Trophoblast cell (in vitro differentiated cells and primary cell): ENCODE data around the gene MCTP2.

Source experiments
- DNase-seq, 2 donors: peaks; one replicate each; pipeline ENCODE4 v3.0.0-alpha.2; 2016
- H2AFZ ChIP-seq: 2 replicates; pipeline ENCODE4 v1.6.1; 2013; ENCODE audit warnings: low read length, moderate library complexity, mild to moderate bottlenecking; ENCODE audit not compliant: insufficient read depth, poor library complexity
- H2AK5ac ChIP-seq: 2 replicates; pipeline ENCODE4 v1.6.1; 2013; ENCODE audit warnings: mild to moderate bottlenecking, low read length
- H2BK120ac ChIP-seq: 2 replicates; pipeline ENCODE4 v1.6.1; 2013; ENCODE audit warnings: low read length, mild to moderate bottlenecking, moderate library complexity; ENCODE audit not compliant: insufficient read depth, poor library complexity
- H2BK12ac ChIP-seq: 2 replicates; pipeline ENCODE4 v1.6.1; 2013; ENCODE audit warnings: mild to moderate bottlenecking, low read length, moderate library complexity
- H2BK5ac ChIP-seq: 2 replicates; pipeline ENCODE4 v1.6.1; 2013; ENCODE audit warnings: low read length, low read depth, moderate library complexity, mild to moderate bottlenecking; ENCODE audit not compliant: poor library complexity
- H3K14ac ChIP-seq: 2 replicates; pipeline ENCODE4 v1.6.1; 2013; ENCODE audit warnings: mild to moderate bottlenecking, low read length
- H3K18ac ChIP-seq: 2 replicates; pipeline ENCODE4 v1.6.1; 2013; ENCODE audit warnings: mild to moderate bottlenecking, low read length
- H3K23ac ChIP-seq: 2 replicates; pipeline ENCODE4 v1.6.1; 2013; ENCODE audit warnings: low read length
- H3K27ac ChIP-seq: 2 replicates; pipeline ENCODE4 v1.5.1; 2013; ENCODE audit warnings: low read depth, mild to moderate bottlenecking, inconsistent platforms, low read length, moderate library complexity
- H3K27me3 ChIP-seq: 2 replicates; pipeline ENCODE4 v1.6.1; 2013; ENCODE audit warnings: inconsistent platforms, mild to moderate bottlenecking, low read length, moderate library complexity; ENCODE audit not compliant: insufficient read depth
- H3K36me3 ChIP-seq, 2 experiments: 1 replicate in 1 of 2; 2 replicates in 1 of 2; pipeline ENCODE4 v1.6.1; 2013; ENCODE audit warnings: low read length in 2 of 2, mild to moderate bottlenecking in 2 of 2, moderate library complexity in 1 of 2; ENCODE audit not compliant: insufficient read depth in 2 of 2, control insufficient read depth in 1 of 2
- H3K4ac ChIP-seq: 2 replicates; pipeline ENCODE4 v1.6.1; 2013; ENCODE audit warnings: low read depth, mild to moderate bottlenecking, low read length, moderate library complexity
- H3K4me1 ChIP-seq, 2 experiments: 1 replicate in 1 of 2; 2 replicates in 1 of 2; pipeline ENCODE4 v1.6.1; 2013; ENCODE audit warnings: low read length in 2 of 2, mild to moderate bottlenecking in 2 of 2, moderate library complexity in 1 of 2; ENCODE audit not compliant: insufficient read depth in 2 of 2, control insufficient read depth in 1 of 2
- H3K4me2 ChIP-seq: 2 replicates; pipeline ENCODE4 v1.6.1; 2013; ENCODE audit warnings: inconsistent platforms, mild to moderate bottlenecking, low read length, moderate library complexity
- H3K4me3 ChIP-seq: 2 replicates; pipeline ENCODE4 v1.5.1; 2013; ENCODE audit warnings: mild to moderate bottlenecking, low read depth, low read length, inconsistent platforms
- H3K79me1 ChIP-seq: one replicate; pipeline ENCODE4 v1.6.1; 2013; ENCODE audit warnings: low read length
- H3K79me2 ChIP-seq: 2 replicates; pipeline ENCODE4 v1.6.1; 2013; ENCODE audit warnings: low read length, mild to moderate bottlenecking; ENCODE audit not compliant: control insufficient read depth, insufficient read depth, poor library complexity
- H3K9ac ChIP-seq: 2 replicates; pipeline ENCODE4 v1.6.1; 2013; ENCODE audit warnings: mild to moderate bottlenecking, low read length
- H3K9me3 ChIP-seq: 2 replicates; pipeline ENCODE4 v1.6.1; 2013; ENCODE audit warnings: low read depth, mild to moderate bottlenecking, control low read depth, inconsistent platforms, low read length; ENCODE audit not compliant: insufficient read depth
- H4K12ac ChIP-seq: 2 replicates; pipeline ENCODE4 v1.6.1; 2013; ENCODE audit warnings: low read depth, mild to moderate bottlenecking, low read length, moderate library complexity
- H4K8ac ChIP-seq: 2 replicates; pipeline ENCODE4 v1.6.1; 2013; ENCODE audit warnings: low read depth, mild to moderate bottlenecking, low read length, moderate library complexity
- H4K91ac ChIP-seq: one replicate; pipeline ENCODE4 v1.6.1; 2013; ENCODE audit warnings: low read depth, mild to moderate bottlenecking, low read length, moderate library complexity
- WGBS: extraction: QIAGEN DNeasy Blood & Tissue Kit; methylation state at CpG from one replicate; pipeline ENCODE4 v1.1.7; 2013; ENCODE audit warnings: missing lambda C conversion rate; ENCODE audit not compliant: insufficient read length, insufficient coverage; ENCODE audit errors: extremely low coverage; 5-methylcytosine and 5-hydroxymethylcytosine counted together

The MCTP2 gene

GRCh38 chr15:94331731-94332130 lies 100.4 kb downstream of the MCTP2 start:
- Histone ChIP-seq H3K14ac (no peak overlapping the region), H3K18ac (no peak overlapping the region), H2AK5ac (no peak overlapping the region), H3K27ac (no peak overlapping the region), H2BK12ac (no peak overlapping the region), H3K36me3 (no peaks in the 10 kb centered on the region), H4K91ac (no peak overlapping the region), H2AFZ (no peak overlapping the region), H4K8ac (no peak overlapping the region), H3K4me1 (no peaks in the 10 kb centered on the region), H3K9me3 (no peaks in the 10 kb centered on the region), H4K12ac (no peak overlapping the region), H3K27me3 (no peaks in the 10 kb centered on the region), H3K4me3 (no peak overlapping the region), H2BK120ac (no peak overlapping the region), H3K4ac (no peak overlapping the region), H2BK5ac (no peak overlapping the region), H3K79me2 (no peaks in the 10 kb centered on the region), H3K79me1 (no peaks in the 10 kb centered on the region), H3K23ac (no peak overlapping the region), H3K4me2 (no peak overlapping the region), H3K9ac (no peak overlapping the region)
- no CpG with 5 or more reads among the region's 3 CpGs for WGBS
- DNase-seq: peak; percentile 18 to 65

- H3K79me1 ChIP-seq: no peaks in the 10 kb centered on the region
- WGBS: no CpG with 5 or more reads among the region's 3 CpGs
These were observed 104.3 kb downstream of the MCTP2 start for GRCh38 chr15:94335616-94336015.

GRCh38 chr15:94336817-94337467 lies 105.6 kb downstream of the MCTP2 start:
- Histone ChIP-seq H3K14ac (no peak overlapping the region), H2BK12ac (no peak overlapping the region), H3K4me3 (no peak overlapping the region), H3K27me3 (no peaks in the 10 kb centered on the region), H3K23ac (no peak overlapping the region), H3K4ac (no peak overlapping the region), H3K9me3 (no peaks in the 10 kb centered on the region), H3K27ac (no peak overlapping the region), H3K18ac (no peak overlapping the region), H4K91ac (no peak overlapping the region), H2BK120ac (no peak overlapping the region), H3K4me2 (no peak overlapping the region), H2AK5ac (no peak overlapping the region), H4K12ac (no peak overlapping the region), H3K9ac (no peak overlapping the region), H3K79me2 (no peaks in the 10 kb centered on the region), H3K79me1 (no peaks in the 10 kb centered on the region), H3K36me3 (no peaks in the 10 kb centered on the region), H2AFZ (no peak overlapping the region), H3K4me1 (no peaks in the 10 kb centered on the region), H2BK5ac (no peak overlapping the region), H4K8ac (no peak overlapping the region)
- WGBS: no CpG with 5 or more reads among the region's 13 CpGs
- no peak for DNase-seq

More at GRCh38 chr15:94335616-94336015, 104.3 kb downstream of the MCTP2 start:
- peak in 1 of 2 donors; percentile 33 for DNase-seq
- H4K91ac ChIP-seq: no peak overlapping the region
- H3K4ac ChIP-seq: no peak overlapping the region
- no peaks in the 10 kb centered on the region for H3K4me1 ChIP-seq
- H4K8ac ChIP-seq: no peak overlapping the region
- H3K27ac ChIP-seq: no peak overlapping the region
- no peak overlapping the region for H4K12ac ChIP-seq
- H2BK12ac ChIP-seq: no peak overlapping the region
- no peak overlapping the region for H2BK120ac ChIP-seq
- H3K14ac ChIP-seq: no peak overlapping the region
- H3K18ac ChIP-seq: no peak overlapping the region
- H2AFZ ChIP-seq: no peak overlapping the region
- no peaks in the 10 kb centered on the region for H3K27me3 ChIP-seq
- no peaks in the 10 kb centered on the region for H3K79me2 ChIP-seq
- no peak overlapping the region for H3K23ac ChIP-seq
- no peaks in the 10 kb centered on the region for H3K36me3 ChIP-seq
- H2AK5ac ChIP-seq: no peak overlapping the region
- no peak overlapping the region for H3K9ac ChIP-seq
- no peak overlapping the region for H2BK5ac ChIP-seq
- no peaks in the 10 kb centered on the region for H3K9me3 ChIP-seq
- no peak overlapping the region for H3K4me3 ChIP-seq
- no peak overlapping the region for H3K4me2 ChIP-seq

GRCh38 chr15:94338243-94338846 lies 107.0 kb downstream of the MCTP2 start:
- Histone ChIP-seq H3K27me3 (no peaks in the 10 kb centered on the region), H3K4me1 (no peaks in the 10 kb centered on the region), H3K36me3 (no peaks in the 10 kb centered on the region), H3K23ac (no peak overlapping the region), H3K4me3 (no peak overlapping the region), H2BK5ac (no peak overlapping the region), H3K9ac (no peak overlapping the region), H2BK12ac (no peak overlapping the region), H3K14ac (no peak overlapping the region), H3K9me3 (no peaks in the 10 kb centered on the region), H3K4me2 (no peak overlapping the region), H4K8ac (no peak overlapping the region), H3K27ac (no peak overlapping the region), H2BK120ac (no peak overlapping the region), H4K91ac (no peak overlapping the region), H3K79me2 (no peaks in the 10 kb centered on the region), H2AK5ac (no peak overlapping the region), H4K12ac (no peak overlapping the region), H3K4ac (no peak overlapping the region), H2AFZ (no peak overlapping the region), H3K79me1 (no peaks in the 10 kb centered on the region), H3K18ac (no peak overlapping the region)
- DNase-seq: no peak
- no CpG with 5 or more reads among the region's 16 CpGs for WGBS
